ENCODE measurements around the gene DSCAM.

The DSCAM gene

DNA sequence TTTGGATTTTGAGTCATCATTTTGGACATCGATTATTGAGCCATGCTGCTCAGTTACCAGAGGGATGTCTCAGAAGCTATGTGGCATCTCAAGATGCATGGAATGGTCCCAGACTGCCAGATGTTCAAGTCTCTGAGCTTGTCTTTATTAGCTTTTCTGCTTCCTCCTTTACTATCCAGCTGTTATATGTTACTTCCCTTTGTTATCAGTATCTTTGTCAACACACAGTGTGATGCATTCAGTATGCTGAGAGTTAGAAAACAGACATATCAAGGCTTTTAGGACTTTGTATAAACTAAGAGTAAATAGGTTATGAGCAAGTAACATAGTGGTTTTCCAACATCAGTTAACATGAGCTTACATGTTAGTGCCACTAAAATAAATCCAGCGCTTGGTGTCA lies 474.5 kb downstream of the DSCAM start:
- TF ChIP-seq, protein P1, sequence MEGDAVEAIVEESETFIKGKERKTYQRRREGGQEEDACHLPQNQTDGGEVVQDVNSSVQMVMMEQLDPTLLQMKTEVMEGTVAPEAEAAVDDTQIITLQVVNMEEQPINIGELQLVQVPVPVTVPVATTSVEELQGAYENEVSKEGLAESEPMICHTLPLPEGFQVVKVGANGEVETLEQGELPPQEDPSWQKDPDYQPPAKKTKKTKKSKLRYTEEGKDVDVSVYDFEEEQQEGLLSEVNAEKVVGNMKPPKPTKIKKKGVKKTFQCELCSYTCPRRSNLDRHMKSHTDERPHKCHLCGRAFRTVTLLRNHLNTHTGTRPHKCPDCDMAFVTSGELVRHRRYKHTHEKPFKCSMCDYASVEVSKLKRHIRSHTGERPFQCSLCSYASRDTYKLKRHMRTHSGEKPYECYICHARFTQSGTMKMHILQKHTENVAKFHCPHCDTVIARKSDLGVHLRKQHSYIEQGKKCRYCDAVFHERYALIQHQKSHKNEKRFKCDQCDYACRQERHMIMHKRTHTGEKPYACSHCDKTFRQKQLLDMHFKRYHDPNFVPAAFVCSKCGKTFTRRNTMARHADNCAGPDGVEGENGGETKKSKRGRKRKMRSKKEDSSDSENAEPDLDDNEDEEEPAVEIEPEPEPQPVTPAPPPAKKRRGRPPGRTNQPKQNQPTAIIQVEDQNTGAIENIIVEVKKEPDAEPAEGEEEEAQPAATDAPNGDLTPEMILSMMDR (conservative IDR thresholded peaks at IDR 0.05; ENCODE audit: low read length): no peak
- no peak for DNase-seq (ENCODE audit: low read depth)
- no peak overlapping the region for H3K4me3 ChIP-seq (ENCODE audit: low read length)

DNA sequence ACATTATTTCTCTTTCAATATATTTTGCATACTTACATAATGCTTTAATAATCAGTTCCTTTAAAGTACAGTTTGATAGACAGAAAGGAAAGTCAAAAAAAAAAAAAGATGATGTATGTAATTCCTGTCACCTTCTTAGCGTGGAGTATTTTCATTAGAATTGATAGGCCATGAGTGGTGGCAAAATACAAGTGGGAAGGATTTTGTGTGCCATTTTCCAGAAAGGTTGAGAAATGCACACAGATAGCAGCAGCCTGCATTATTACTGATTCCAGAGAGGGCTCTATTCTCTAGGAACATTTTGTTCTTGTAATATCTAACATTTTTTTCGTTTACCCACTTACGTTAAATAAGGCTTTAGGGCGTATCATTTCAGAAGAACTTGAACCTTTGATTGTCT lies 475.6 kb downstream of the DSCAM start:
- no peak for DNase-seq (ENCODE audit: low read depth)
- TF ChIP-seq, protein P1 (conservative IDR thresholded peaks at IDR 0.05; ENCODE audit: low read length): no peak
- no peak overlapping the region for H3K4me3 ChIP-seq (ENCODE audit: low read length)

DNA sequence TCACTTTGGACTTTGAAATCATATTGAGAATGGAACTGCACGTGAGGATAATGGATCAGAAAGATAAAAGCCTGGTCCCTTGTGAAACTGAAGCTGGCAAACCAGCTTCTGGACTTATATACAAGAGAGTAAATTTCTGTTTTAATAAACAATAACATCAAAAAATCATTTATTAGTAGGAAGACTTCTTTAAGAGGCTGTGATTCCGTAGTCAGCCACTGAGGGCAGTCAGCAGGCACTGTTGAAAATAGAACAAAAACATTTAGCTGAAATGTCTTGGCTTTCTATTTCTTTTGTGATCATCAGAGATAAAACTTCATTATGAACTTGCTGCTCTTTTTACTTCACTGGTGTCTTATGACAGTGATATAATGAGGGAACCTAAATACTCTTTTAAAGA lies 490.3 kb downstream of the DSCAM start:
- no peak overlapping the region for H3K4me3 ChIP-seq (ENCODE audit: low read length)
- TF ChIP-seq, protein P1 (conservative IDR thresholded peaks at IDR 0.05; ENCODE audit: low read length): no peak
- DNase-seq (ENCODE audit: low read depth): no peak

DNA sequence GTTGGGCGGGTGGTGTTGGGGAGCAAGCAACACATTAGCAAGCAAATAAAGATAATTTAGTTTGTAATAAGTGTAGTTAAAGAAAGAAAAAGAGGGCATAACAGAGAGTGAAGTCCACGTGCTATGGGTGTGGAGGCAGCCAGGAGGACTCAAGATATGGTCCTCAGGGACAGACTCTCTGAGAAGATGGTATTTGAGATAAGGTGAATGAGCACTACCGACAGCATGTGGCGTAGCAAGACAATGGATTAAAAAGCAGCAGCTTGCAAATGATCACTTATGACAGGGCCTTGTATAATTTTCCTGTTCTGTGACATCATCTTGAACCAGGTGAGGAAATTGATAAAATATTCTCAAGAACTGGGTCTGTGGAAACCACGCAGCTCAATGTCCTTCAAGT lies 491.9 kb downstream of the DSCAM start:
- DNase-seq (ENCODE audit: low read depth): no peak

DNA sequence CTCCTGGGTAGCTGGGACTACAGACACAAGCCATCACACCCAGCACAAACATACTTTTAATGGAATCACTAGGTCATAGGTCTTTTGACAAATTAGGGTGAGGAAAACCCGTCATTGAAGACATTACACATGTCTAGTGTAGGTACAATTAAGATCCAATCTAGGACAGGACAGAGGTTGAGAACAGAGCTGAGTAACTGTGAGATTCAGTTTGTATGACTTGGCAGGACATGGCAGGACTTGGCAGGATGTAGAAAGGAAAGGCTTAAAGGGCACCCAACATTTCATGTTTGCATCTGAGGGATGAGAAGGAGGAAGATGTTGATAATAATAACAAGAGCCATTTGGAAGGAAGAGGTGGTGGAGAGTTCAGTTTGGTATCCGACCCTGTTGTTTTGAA lies 496.0 kb downstream of the DSCAM start:
- H3K4me3 ChIP-seq (ENCODE audit: low read length): no peak overlapping the region
- DNase-seq (ENCODE audit: low read depth): no peak
- TF ChIP-seq, protein P1 (conservative IDR thresholded peaks at IDR 0.05; ENCODE audit: low read length): no peak

More for the DNA sequence above, 491.9 kb downstream of the DSCAM start:
- H3K4me3 ChIP-seq (ENCODE audit: low read length): no peak overlapping the region
- TF ChIP-seq, protein P1 (conservative IDR thresholded peaks at IDR 0.05; ENCODE audit: low read length): no peak

DNA sequence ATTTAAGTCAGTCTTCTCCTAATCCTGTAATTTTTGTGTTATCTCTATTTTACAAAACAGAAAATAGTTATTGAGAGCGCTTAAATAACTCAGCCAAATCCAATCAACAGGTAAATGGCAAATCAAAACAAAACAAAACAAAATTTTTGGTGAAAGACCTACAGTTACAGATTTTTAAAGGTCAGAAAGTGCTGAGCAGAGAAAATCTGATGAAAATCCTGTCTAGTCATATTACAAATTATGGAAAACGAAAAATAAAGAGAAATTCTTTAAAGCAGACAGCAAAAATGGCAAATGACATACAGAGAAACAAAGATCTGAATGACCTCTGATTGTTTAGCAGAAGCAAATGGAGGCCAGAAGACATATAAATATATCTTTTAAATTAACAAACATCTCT lies 497.4 kb downstream of the DSCAM start:
- TF ChIP-seq, protein P1 (conservative IDR thresholded peaks at IDR 0.05; ENCODE audit: low read length): no peak
- H3K4me3 ChIP-seq (ENCODE audit: low read length): no peak overlapping the region
- DNase-seq (ENCODE audit: low read depth): no peak

DNA sequence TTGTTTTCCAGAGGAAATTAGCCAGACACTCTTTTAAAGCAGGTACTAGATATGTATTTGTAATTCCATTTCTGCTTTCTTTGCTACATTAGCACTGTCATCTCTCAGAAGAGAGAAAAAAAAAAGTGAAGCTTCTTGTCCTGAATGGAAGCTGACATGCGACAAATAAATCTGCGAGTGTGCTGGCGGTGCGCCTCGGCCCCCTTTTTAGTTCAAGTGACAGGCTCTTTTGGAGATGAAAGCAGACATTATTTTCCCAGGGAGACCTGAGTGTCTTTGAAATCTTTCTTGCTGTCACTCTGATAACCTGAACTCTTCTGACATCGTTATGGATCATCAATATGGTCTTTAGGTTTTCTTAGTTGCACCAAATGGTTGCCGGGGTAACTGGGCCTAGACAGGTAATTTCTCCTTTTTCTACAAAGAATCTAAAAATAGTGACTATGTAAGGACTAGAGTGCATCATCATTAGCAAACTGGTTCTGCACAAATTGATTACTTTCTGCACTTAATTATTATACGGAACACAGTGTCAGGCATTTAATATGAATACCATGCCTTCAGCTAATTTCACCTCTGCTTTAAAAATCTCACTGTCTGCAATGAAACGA lies 501.1 kb downstream of the DSCAM start:
- DNase-seq (ENCODE audit: low read depth): no peak
- TF ChIP-seq, protein P1 (conservative IDR thresholded peaks at IDR 0.05; ENCODE audit: low read length): no peak
- H3K4me3 ChIP-seq (ENCODE audit: low read length): no peak overlapping the region

Measured in AG10803 (cell line).